Type B pancreatic cell (in vitro differentiated cells): Measurements from ENCODE around the gene DYNC2H1. TPM values are rescaled to one million over a fixed set of nuclear protein-coding genes. Genes with fewer than 3 reads are reported as not detected.

Source experiments
- DNase-seq: peaks from one replicate; pipeline ENCODE4 v3.0.0; 2021; ENCODE audit warnings: mixed read lengths; ENCODE audit not compliant: unreplicated experiment; ENCODE audit errors: extremely low spot score
- H3K27ac Mint-ChIP-seq: 2 replicates; pipeline ENCODE4 v1.8.0; 2021; ENCODE audit warnings: mild to moderate bottlenecking, mixed read lengths
- H3K27me3 Mint-ChIP-seq: 2 replicates; pipeline ENCODE4 v1.8.0; 2021; ENCODE audit warnings: mixed read lengths
- H3K36me3 Mint-ChIP-seq: 2 replicates; pipeline ENCODE4 v1.8.0; 2021; ENCODE audit warnings: mixed read lengths
- H3K4me1 Mint-ChIP-seq: one replicate; pipeline ENCODE4 v1.8.0; 2021; ENCODE audit warnings: mixed read lengths; ENCODE audit not compliant: unreplicated experiment
- H3K4me3 Mint-ChIP-seq: 2 replicates; pipeline ENCODE4 v1.8.0; 2021; ENCODE audit warnings: mild to moderate bottlenecking, mixed read lengths
- H3K9me3 Mint-ChIP-seq: 2 replicates; pipeline ENCODE4 v1.8.0; 2021; ENCODE audit warnings: mixed read lengths
- total RNA-seq: library from RNA; stranded (reverse); gene quantifications from 2 replicates; pipeline ENCODE4 v1.2.1, GENCODE V29; 2021; ENCODE audit warnings: low replicate concordance
- TF ChIP-seq, protein P1 (sequence below): fragments of 200-600 bp; sonication (generic); conservative IDR thresholded peaks from 2 replicates; pipeline ENCODE4 v1.5.0; 2021; ENCODE audit warnings: antibody characterized with exemption, mild to moderate bottlenecking

The DYNC2H1 gene
- total RNA-seq, 1 donor from 2014 or later, result 26.1 TPM

DNA sequence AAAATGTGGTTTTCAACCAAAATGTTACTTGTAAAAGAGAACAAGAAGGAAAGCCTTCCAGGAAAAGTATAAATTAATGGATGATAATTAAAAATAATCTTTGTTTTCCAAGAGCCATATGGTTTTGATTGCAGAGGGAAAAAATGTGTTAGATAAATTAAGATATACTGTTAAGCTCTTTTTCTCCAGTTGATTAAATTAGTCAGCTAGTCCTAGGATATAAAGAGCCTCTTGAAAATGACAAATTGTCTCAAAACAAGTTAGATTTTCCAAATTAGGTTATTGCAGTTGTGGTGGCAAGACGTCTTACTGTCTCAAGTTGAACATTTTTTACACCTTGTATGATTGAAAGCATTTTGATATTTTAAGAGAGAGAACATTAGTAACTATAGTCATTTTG is 110.9 kb downstream of the DYNC2H1 start:
- H3K27me3 Mint-ChIP-seq, result no peaks in the 10 kb centered on the region
- no peak for DNase-seq
- peaks cover 11% of the 10 kb centered on the region for H3K36me3 Mint-ChIP-seq
- no peak overlapping the region for H3K4me3 Mint-ChIP-seq
- no peaks in the 10 kb centered on the region for H3K4me1 Mint-ChIP-seq
- H3K9me3 Mint-ChIP-seq, result no peaks in the 10 kb centered on the region
- TF ChIP-seq, protein P1, sequence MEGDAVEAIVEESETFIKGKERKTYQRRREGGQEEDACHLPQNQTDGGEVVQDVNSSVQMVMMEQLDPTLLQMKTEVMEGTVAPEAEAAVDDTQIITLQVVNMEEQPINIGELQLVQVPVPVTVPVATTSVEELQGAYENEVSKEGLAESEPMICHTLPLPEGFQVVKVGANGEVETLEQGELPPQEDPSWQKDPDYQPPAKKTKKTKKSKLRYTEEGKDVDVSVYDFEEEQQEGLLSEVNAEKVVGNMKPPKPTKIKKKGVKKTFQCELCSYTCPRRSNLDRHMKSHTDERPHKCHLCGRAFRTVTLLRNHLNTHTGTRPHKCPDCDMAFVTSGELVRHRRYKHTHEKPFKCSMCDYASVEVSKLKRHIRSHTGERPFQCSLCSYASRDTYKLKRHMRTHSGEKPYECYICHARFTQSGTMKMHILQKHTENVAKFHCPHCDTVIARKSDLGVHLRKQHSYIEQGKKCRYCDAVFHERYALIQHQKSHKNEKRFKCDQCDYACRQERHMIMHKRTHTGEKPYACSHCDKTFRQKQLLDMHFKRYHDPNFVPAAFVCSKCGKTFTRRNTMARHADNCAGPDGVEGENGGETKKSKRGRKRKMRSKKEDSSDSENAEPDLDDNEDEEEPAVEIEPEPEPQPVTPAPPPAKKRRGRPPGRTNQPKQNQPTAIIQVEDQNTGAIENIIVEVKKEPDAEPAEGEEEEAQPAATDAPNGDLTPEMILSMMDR, result no peak
- no peak overlapping the region for H3K27ac Mint-ChIP-seq

DNA sequence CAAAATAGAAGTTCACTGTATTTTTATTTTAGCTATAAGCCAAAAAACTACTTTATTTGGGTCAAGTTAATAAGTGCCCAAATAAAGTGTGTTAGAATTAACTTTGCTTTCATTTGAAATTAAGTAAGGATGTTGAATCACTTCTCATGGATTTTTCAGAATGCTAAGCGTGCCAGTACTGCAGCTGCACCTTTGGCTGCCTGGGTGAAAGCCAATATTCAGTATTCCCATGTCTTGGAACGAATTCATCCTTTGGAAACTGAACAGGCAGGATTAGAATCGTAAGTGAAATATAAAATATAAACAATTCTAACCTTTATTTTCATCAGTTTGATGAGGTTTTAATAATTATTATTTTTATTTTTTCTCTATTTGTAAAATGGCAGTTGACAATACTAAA is 113.6 kb downstream of the DYNC2H1 start:
- Mint-ChIP-seq H3K4me3 (no peak overlapping the region), H3K36me3 (peaks cover 26% of the 10 kb centered on the region), H3K27ac (no peak overlapping the region), H3K4me1 (no peaks in the 10 kb centered on the region), H3K27me3 (no peaks in the 10 kb centered on the region), H3K9me3 (no peaks in the 10 kb centered on the region)
- no peak for DNase-seq
- TF ChIP-seq, protein P1, result no peak

DNA sequence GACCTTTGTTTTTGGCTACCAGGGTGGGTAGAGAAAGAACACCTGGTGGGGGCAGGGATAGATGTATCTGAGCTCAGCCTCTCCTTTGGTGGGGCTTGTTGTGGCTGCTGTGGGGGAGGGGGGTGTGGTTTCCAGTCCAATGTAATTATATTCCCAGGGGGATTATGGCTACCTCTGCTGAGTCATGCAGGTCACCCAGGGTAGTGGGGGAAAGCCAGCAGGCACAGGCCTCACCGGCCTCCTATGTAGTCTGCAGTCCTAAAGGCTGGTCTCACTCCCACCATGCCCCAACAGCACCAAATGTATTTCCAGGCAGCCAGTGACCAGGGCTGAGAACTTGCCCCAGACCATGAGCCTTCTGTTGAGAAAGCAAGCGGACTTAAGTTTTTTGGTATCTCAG is 119.6 kb downstream of the DYNC2H1 start:
- Mint-ChIP-seq H3K27ac (no peak overlapping the region), H3K36me3 (peaks cover 33% of the 10 kb centered on the region), H3K9me3 (no peaks in the 10 kb centered on the region), H3K4me1 (no peaks in the 10 kb centered on the region), H3K4me3 (no peak overlapping the region), H3K27me3 (no peaks in the 10 kb centered on the region)
- no peak for DNase-seq
- TF ChIP-seq, protein P1, result no peak

DNA sequence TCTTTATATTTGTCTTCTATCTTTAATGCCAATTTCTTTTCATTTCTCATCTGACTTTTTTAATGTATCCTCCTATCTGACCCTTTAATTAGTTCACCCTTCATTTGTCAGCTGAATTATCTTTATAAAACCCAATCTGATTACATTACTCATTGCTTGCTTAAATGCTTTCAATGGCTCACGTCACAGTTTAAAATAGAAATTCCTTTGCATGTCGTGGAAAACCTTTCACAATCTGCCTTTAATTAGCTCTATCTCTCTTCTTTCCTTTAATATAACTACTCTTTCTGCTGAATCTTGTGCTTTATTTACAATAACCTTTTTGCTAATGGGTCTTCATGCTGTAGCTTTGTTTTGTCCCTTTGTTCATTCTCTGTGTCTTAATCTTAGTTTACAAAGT is 125.7 kb downstream of the DYNC2H1 start:
- H3K4me1 Mint-ChIP-seq, result no peaks in the 10 kb centered on the region
- no peak overlapping the region for H3K27ac Mint-ChIP-seq
- H3K36me3 Mint-ChIP-seq, result peaks cover under 1% of the 10 kb centered on the region
- no peak overlapping the region for H3K4me3 Mint-ChIP-seq
- H3K9me3 Mint-ChIP-seq, result no peaks in the 10 kb centered on the region
- H3K27me3 Mint-ChIP-seq, result no peaks in the 10 kb centered on the region
- no peak for DNase-seq
- TF ChIP-seq, protein P1, result no peak

DNA sequence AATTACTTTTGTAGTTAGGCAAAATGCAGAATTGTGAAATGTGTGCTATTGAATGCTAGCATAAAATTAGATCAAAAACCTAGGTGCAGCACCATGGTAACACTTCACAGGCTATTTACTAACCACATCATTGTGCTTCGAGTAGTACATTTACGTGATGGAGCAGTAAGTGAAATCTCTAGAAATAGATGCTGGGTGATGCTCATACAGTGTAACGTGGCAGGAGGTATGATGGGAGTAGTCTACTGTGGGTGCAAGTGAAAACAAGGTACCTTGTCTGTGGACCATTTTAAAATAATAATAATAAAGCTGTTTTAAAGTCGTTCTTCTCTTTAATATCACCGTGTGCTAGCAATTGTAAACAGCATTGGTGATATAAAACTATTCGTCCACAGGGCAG is 132.3 kb downstream of the DYNC2H1 start:
- DNase-seq, result no peak
- TF ChIP-seq, protein P1, result no peak
- no peak overlapping the region for H3K4me3 Mint-ChIP-seq
- peaks cover 9% of the 10 kb centered on the region for H3K36me3 Mint-ChIP-seq
- H3K27me3 Mint-ChIP-seq, result no peaks in the 10 kb centered on the region
- no peaks in the 10 kb centered on the region for H3K9me3 Mint-ChIP-seq
- H3K27ac Mint-ChIP-seq, result no peak overlapping the region
- H3K4me1 Mint-ChIP-seq, result no peaks in the 10 kb centered on the region

DNA sequence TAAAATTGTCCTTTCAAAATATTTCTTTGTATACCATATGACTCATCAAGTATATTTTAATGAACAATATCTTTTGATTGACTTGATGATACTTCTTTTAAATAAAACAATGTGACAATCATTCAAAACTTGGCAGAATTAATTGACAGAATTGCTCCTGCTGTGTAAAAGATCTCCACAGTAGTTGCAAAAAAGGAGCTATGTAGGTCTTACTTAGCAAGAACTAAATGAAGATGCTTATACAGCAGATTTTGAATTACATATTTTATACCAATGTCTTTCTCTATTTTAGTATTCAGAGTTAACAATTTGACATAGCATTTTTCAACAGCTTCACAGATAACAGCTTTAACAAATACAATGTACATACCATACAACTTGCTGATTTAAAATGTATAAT is 144.9 kb downstream of the DYNC2H1 start:
- Mint-ChIP-seq H3K36me3 (no peaks in the 10 kb centered on the region), H3K4me1 (no peaks in the 10 kb centered on the region), H3K27me3 (no peaks in the 10 kb centered on the region), H3K9me3 (no peaks in the 10 kb centered on the region), H3K27ac (no peak overlapping the region), H3K4me3 (no peak overlapping the region)
- TF ChIP-seq, protein P1, result no peak
- no peak for DNase-seq
